Natural killer cell (primary cell): ENCODE data around the gene SLFNL1. TPM values are rescaled to one million over a fixed set of nuclear protein-coding genes. Genes with fewer than 3 reads are reported as not detected.

Experiments used
- ATAC-seq, 3 donors: fragments of 150-1000 bp in 2 of 3; fragments of 200-7000 bp in 1 of 3; cut with Tn5 transposase; 1 replicate in 1 of 3; 2 replicates in 2 of 3; pipeline ENCODE4 v1.10.0; 2021; ENCODE audit warnings: mild to moderate bottlenecking in 2 of 3, moderate library complexity in 2 of 3
- DNase-seq, 2 donors: peaks; one replicate each; pipeline versions ENCODE4 v3.0.0 to v3.0.0-alpha.2; 2013 to 2021; ENCODE audit warnings: mixed read lengths in 1 of 2
- H3K27ac ChIP-seq: one replicate; pipeline ENCODE4 v1.5.1; 2013; ENCODE audit warnings: mild to moderate bottlenecking, low read length
- H3K27me3 ChIP-seq: one replicate; pipeline ENCODE4 v1.6.1; 2013; ENCODE audit warnings: low read length; ENCODE audit not compliant: control insufficient read depth, insufficient read depth
- H3K36me3 ChIP-seq: one replicate; pipeline ENCODE4 v1.6.1; 2013; ENCODE audit warnings: low read length; ENCODE audit not compliant: control insufficient read depth, insufficient read depth
- H3K4me1 ChIP-seq: one replicate; pipeline ENCODE4 v1.6.1; 2013; ENCODE audit warnings: low read length; ENCODE audit not compliant: control insufficient read depth, insufficient read depth
- H3K4me3 ChIP-seq: one replicate; pipeline ENCODE4 v1.5.1; 2013; ENCODE audit warnings: low read length
- H3K9me3 ChIP-seq: one replicate; pipeline ENCODE4 v1.6.1; 2013; ENCODE audit warnings: low read length; ENCODE audit not compliant: control insufficient read depth, insufficient read depth
- H3K27ac Mint-ChIP-seq, 2 donors: one replicate each; pipeline ENCODE4 v1.8.0; 2022; ENCODE audit warnings: mild to moderate bottlenecking in 2 of 2, mixed read lengths in 2 of 2, moderate library complexity in 1 of 2
- H3K27me3 Mint-ChIP-seq, 2 donors: one replicate each; pipeline ENCODE4 v1.8.0; 2022; ENCODE audit warnings: low read depth in 2 of 2, mixed read lengths in 2 of 2
- H3K36me3 Mint-ChIP-seq: one replicate; pipeline ENCODE4 v1.8.0; 2022; ENCODE audit warnings: mixed read lengths
- H3K4me1 Mint-ChIP-seq, 2 donors: one replicate each; pipeline ENCODE4 v1.8.0; 2022; ENCODE audit warnings: mixed read lengths in 2 of 2
- H3K4me3 Mint-ChIP-seq: one replicate; pipeline ENCODE4 v1.8.0; 2022; ENCODE audit warnings: mild to moderate bottlenecking, moderate library complexity, mixed read lengths
- H3K9me3 Mint-ChIP-seq, 2 donors: one replicate each; pipeline ENCODE4 v1.8.0; 2022; ENCODE audit warnings: mixed read lengths in 2 of 2
- WGBS: methylation state at CpG from one replicate; pipeline ENCODE4 v1.1.7; 2013; ENCODE audit warnings: missing lambda C conversion rate; ENCODE audit not compliant: insufficient coverage; 5-methylcytosine and 5-hydroxymethylcytosine counted together
- intact Hi-C: fragments of 100-400 bp; cut with micrococcal nuclease; formaldehyde crosslinking; loops from one replicate; pipeline ENCODE4 v1.14.2; 2022
- total RNA-seq, 4 donors: library from RNA; stranded (reverse); fragments of 120-200 nt in 1 of 4; gene quantifications; one replicate each; pipeline versions ENCODE4 v1.2.3 to v1.2.4, GENCODE V29; 2013 to 2022
- TF ChIP-seq, protein P1 (sequence below): fragments of 200-600 bp; IDR thresholded peaks from one replicate; pipeline ENCODE4 v1.8.0; 2022; ENCODE audit warnings: antibody characterized with exemption

SLFNL1 gene
- total RNA-seq, 3 donors from 2014 or later (not counting 1 experiment from before 2014, with no cell fraction given), result 0.09 to 0.18 (median 0.09) TPM

DNA sequence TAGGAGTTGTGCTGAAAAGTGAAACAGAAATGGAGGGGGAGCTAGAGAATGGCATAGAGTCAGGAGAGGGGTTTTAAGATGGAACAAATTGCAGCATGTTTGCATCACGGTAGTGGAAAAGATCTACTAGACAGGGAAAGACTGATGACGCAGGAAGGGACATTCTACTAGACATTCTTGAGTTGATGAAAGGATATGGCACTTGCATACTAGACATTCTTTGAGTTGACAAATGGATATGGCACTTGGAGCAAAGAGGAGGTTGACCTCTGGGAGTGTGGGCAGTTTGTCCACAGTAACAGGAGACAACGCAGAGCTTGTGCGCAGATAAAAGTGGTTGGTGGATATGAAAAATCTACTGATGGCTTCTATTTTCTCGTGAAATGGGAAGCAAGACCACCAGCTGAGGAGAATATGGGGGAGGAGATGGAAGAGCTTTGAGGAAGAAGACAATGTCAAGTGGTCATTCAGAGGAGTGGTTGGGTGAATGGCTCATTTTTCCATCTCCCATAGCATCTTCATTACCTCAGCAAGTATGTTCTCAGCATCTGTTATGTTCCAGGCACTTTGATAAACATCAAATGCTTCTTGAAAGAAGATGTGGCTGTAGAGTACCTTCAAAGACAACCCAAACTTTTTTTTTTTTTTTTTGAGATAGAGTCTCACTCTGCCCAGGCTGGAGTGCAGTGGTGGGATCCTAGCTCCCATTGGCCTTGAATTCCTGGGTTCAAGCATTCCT, 44.4 kb downstream of the SLFNL1 start:
- Histone ChIP-seq H3K4me1 (peaks cover 17% of the 10 kb centered on the region), H3K27me3 (no peaks in the 10 kb centered on the region), H3K36me3 (no peaks in the 10 kb centered on the region), H3K4me3 (no peak overlapping the region), H3K9me3 (no peaks in the 10 kb centered on the region), H3K27ac (no peak overlapping the region)
- intact Hi-C loops, result no loop called here
- DNase-seq (no peak), ATAC-seq (no peak)
- TF ChIP-seq, protein P1, sequence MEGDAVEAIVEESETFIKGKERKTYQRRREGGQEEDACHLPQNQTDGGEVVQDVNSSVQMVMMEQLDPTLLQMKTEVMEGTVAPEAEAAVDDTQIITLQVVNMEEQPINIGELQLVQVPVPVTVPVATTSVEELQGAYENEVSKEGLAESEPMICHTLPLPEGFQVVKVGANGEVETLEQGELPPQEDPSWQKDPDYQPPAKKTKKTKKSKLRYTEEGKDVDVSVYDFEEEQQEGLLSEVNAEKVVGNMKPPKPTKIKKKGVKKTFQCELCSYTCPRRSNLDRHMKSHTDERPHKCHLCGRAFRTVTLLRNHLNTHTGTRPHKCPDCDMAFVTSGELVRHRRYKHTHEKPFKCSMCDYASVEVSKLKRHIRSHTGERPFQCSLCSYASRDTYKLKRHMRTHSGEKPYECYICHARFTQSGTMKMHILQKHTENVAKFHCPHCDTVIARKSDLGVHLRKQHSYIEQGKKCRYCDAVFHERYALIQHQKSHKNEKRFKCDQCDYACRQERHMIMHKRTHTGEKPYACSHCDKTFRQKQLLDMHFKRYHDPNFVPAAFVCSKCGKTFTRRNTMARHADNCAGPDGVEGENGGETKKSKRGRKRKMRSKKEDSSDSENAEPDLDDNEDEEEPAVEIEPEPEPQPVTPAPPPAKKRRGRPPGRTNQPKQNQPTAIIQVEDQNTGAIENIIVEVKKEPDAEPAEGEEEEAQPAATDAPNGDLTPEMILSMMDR, result no peak
- H3K27me3 Mint-ChIP-seq, result no peaks in the 10 kb centered on the region
- H3K36me3 Mint-ChIP-seq, result no peaks in the 10 kb centered on the region
- H3K9me3 Mint-ChIP-seq, result no peaks in the 10 kb centered on the region
- H3K27ac Mint-ChIP-seq, result no peak overlapping the region
- 98% methylated on average over 5 of the region's 5 CpGs for WGBS
- peak overlapping the region; percentile 5 for H3K4me3 Mint-ChIP-seq
- H3K4me1 Mint-ChIP-seq, result peaks cover 13 to 23% of the 10 kb centered on the region in 2 donors

DNA sequence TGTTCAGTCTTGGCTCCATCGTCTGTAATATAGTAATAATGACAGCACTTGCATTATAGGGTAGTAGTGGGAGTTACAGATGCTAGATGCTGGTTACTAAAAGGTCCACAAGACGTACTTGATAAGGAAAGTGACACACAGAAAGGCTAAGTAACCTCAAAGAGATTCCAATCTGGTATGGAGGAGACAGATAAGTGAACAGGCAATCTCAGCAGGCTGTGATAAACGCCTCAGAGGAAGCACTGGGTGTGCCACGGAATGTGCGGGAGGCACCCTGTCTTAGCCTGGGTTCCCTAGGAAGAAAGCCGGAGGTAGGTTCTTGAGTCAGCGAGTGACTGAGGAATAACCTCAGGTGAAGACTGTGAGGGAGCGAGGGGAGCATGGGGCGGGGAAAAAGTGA, 46.6 kb downstream of the SLFNL1 start:
- Mint-ChIP-seq H3K4me3 (no peak overlapping the region), H3K27ac (no peak overlapping the region), H3K4me1 (peaks cover 0 to 8% of the 10 kb centered on the region in 2 donors), H3K36me3 (no peaks in the 10 kb centered on the region), H3K27me3 (no peaks in the 10 kb centered on the region), H3K9me3 (no peaks in the 10 kb centered on the region)
- 88% methylated on average over 9 of the region's 9 CpGs for WGBS
- TF ChIP-seq, protein P1, result no peak
- intact Hi-C loops, result no loop called here
- H3K4me3 ChIP-seq, result no peak overlapping the region
- no peak for DNase-seq
- ATAC-seq, result no peak
- H3K4me1 ChIP-seq, result peaks cover 8% of the 10 kb centered on the region
- no peaks in the 10 kb centered on the region for H3K9me3 ChIP-seq
- no peak overlapping the region for H3K27ac ChIP-seq
- no peaks in the 10 kb centered on the region for H3K36me3 ChIP-seq
- no peaks in the 10 kb centered on the region for H3K27me3 ChIP-seq

DNA sequence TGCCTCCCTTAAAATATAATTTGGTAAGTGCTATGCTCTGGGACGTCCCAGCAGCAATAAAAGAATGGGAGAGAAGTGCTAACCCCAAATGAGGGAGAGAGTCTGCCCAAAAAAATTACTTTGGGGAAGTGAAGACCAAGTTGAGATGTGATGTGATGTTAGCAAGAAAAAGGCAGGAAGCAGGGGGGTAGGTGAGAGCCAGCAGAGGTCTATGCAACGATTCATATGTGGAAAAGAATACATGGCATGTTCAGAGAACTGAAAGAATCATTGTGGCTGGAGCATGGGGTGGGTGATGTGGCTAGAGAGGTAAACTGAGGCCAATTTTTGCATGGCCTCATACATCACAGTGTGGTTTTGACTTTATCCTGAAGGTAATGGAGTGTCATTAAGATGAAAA, 47.6 kb downstream of the SLFNL1 start:
- Histone ChIP-seq H3K4me3 (no peak overlapping the region), H3K9me3 (no peaks in the 10 kb centered on the region), H3K36me3 (no peaks in the 10 kb centered on the region), H3K27me3 (no peaks in the 10 kb centered on the region), H3K27ac (no peak overlapping the region), H3K4me1 (peaks cover 3% of the 10 kb centered on the region)
- Mint-ChIP-seq H3K4me1 (peaks cover 0 to 4% of the 10 kb centered on the region in 2 donors), H3K36me3 (no peaks in the 10 kb centered on the region), H3K4me3 (no peak overlapping the region), H3K27me3 (no peaks in the 10 kb centered on the region), H3K27ac (no peak overlapping the region), H3K9me3 (no peaks in the 10 kb centered on the region)
- WGBS, result 27% methylated on average over 2 of the region's 2 CpGs
- TF ChIP-seq, protein P1, result no peak
- intact Hi-C loops, result no loop called here
- no peak for DNase-seq
- no peak for ATAC-seq

DNA sequence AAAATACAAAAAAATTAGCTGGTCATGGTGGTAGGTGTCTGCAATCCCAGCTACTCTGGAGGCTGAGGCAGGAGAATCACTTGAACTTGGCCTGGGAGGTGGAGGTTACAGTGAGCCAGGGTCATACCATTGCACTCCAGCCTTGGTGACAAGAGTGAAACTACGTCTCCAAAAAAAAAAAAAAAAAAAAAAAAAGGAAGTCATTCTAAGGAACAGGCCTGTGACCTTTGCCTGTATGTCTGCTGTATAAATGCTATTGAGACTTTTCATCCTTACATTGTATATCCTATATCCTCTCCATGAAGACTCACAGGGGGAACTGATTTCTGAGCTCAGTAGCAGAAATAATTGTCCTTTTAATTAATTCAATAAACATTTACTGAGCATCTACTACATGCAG, 49.6 kb downstream of the SLFNL1 start:
- H3K27me3 ChIP-seq, result no peaks in the 10 kb centered on the region
- no peaks in the 10 kb centered on the region for H3K9me3 ChIP-seq
- no peaks in the 10 kb centered on the region for H3K36me3 ChIP-seq
- Mint-ChIP-seq H3K27ac (no peak overlapping the region), H3K36me3 (no peaks in the 10 kb centered on the region), H3K27me3 (no peaks in the 10 kb centered on the region), H3K9me3 (no peaks in the 10 kb centered on the region), H3K4me1 (no peaks in the 10 kb centered on the region), H3K4me3 (no peak overlapping the region)
- DNase-seq (no peak), ATAC-seq (no peak)
- H3K27ac ChIP-seq, result no peak overlapping the region
- TF ChIP-seq, protein P1, result no peak
- intact Hi-C loops, result no loop called here
- 50% methylated on average over 1 of the region's 1 CpG for WGBS
- H3K4me1 ChIP-seq, result no peaks in the 10 kb centered on the region
- no peak overlapping the region for H3K4me3 ChIP-seq
